Caki2 (cell line): ENCODE results near the gene MPP2. TPM values are rescaled to one million over a fixed set of nuclear protein-coding genes. Genes with fewer than 3 reads are reported as not detected.
"Not testable (repeated sequence)": the region's sequence is repeated elsewhere in the genome, so short reads cannot be mapped to it uniquely, and the experiment has no call there.

ENCODE experiments used
- DNase-seq: peaks from one replicate; pipeline ENCODE4 v3.0.0-alpha.2; 2015; ENCODE audit warnings: low read depth
- in situ Hi-C: cut with HindIII; loops from 2 replicates; pipeline ENCODE4 v1.10.0; 2016; ENCODE audit warnings: low sequenced_read_pairs, low pct_unique_long_range_greater_than_20kb, mixed read lengths
- total RNA-seq: library from RNA; depleted of rRNA; stranded (reverse); fragments of >200 nt; shearing (Covaris generic); gene quantifications from 2 replicates; pipeline ENCODE4 v1.2.3, GENCODE V29; 2014; ENCODE audit warnings: low replicate concordance; rRNA removed

MPP2 gene
- total RNA-seq, 1 experiment from 2014 or later, result 4.8 TPM

DNA sequence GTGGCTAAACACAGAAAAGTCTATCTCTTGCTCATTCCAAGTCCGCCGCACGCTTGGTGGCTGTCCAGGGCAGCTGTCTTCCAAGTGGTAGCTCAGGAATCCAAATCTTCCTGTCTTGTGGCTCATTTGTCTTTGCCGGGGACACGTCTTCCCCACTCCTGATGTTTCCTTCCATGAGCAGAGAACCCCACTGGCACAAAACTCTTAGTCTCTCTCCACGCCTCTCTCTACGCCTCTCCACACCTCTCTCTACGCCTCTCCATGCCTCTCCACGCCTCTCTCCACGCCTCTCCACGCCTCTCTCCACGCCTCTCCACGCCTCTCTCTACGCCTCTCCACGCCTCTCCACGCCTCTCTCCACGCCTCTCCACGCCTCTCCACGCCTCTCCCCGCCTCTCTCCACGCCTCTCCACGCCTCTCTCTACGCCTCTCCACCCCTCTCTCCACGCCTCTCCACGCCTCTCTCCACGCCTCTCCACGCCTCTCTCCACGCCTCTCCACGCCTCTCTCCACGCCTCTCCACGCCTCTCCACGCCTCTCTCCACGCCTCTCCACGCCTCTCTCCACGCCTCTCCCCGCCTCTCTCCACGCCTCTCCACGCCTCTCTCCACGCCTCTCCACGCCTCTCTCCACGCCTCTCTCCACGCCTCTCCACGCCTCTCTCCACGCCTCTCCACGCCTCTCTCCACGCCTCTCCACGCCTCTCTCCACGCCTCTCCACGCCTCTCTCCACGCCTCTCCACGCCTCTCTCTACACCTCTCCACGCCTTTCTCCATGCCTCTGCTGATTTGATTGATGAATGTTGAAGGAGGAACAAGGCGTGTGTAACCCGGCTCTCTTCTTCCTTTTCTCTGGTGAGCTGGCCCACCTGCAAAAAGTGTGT, 65.0 kb downstream of the MPP2 start:
- DNase-seq, in situ Hi-C loops: not testable (repeated sequence)

DNA sequence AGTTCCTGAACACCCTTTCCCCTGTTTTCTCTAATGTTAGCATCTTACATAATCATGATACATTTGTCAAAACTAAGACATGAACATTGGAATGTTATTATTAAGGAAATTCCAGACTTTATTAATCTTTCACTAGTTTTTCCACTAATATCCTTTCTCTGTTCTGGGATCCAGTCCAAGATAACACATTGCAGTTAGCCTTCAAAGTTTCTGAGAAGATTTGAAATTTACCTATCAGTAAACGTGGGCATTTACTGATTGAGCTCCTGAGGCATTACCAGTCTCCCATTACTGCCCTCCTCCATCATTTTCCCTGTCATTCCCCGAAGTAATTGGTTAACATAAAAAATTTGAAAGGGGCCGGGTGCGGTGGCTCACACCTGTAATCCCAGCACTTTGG, 66.1 kb downstream of the MPP2 start:
- in situ Hi-C loops, result no loop called here
- peak; percentile 58 for DNase-seq

DNA sequence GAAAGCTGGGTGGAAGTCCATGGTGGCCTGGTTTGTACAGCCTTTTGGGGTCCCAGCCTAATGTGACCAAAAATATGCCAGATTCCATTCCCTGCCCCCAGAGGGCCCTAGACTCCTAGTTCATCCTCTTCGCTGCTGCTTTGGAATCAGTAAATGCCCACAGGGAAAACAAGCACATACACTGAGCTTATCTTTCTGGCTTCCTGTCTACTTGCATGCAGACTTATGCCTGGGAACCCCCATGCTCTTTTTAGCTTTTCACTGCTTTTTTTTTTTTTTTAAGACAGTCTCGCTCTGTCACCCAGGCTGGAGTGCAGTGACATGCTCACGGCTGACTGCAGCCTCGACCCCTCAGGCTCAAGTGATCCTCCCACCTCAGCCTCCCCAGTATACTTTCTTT, 66.5 kb downstream of the MPP2 start:
- DNase-seq, result peak; percentile 79

DNA sequence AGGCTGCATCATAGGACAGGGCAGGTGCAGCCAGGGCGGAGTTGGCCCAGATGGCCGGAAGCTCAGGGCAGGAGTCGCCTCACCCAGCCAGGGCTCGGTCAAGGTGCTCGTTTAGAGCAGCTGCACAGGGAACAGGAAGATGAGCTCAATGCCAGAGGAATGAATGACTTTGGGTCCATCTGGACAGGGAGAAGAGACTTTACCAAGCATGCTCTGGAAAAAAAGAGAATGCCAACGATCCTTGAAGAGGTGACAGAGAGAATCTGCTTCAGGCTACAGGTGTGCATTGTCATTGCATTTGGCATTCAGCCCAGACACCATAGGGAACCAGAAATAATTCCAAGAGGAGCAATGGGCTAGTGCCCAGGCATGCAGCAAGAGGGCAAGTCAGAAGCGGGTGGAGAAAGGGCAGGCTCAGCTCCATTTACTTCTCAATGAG, 67.6 kb downstream of the MPP2 start:
- in situ Hi-C loops, result no loop called here
- peak; percentile 93 for DNase-seq

More for the DNA sequence above, 66.5 kb downstream of the MPP2 start:
- in situ Hi-C loops, result no loop called here

DNA sequence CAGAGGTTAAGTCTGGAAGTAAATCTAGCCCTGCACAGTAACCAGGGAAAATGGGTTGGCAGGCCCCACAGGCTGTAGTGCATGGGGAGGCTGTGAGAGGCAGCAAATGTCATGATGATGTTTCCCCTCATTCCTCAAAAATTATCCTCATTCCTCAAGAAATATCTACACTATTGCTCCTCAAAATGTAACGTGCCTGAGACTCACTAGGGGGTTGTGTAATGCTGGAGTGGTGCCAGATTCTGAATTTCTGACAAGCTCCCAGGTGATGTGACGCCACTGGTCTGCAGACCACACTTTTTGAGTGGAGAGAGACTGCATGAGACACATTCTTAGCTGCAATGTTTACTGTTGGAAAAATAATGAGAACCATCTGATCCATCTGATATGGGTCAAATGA, 73.2 kb downstream of the MPP2 start:
- DNase-seq, result no peak
- in situ Hi-C loops, result no loop called here

DNA sequence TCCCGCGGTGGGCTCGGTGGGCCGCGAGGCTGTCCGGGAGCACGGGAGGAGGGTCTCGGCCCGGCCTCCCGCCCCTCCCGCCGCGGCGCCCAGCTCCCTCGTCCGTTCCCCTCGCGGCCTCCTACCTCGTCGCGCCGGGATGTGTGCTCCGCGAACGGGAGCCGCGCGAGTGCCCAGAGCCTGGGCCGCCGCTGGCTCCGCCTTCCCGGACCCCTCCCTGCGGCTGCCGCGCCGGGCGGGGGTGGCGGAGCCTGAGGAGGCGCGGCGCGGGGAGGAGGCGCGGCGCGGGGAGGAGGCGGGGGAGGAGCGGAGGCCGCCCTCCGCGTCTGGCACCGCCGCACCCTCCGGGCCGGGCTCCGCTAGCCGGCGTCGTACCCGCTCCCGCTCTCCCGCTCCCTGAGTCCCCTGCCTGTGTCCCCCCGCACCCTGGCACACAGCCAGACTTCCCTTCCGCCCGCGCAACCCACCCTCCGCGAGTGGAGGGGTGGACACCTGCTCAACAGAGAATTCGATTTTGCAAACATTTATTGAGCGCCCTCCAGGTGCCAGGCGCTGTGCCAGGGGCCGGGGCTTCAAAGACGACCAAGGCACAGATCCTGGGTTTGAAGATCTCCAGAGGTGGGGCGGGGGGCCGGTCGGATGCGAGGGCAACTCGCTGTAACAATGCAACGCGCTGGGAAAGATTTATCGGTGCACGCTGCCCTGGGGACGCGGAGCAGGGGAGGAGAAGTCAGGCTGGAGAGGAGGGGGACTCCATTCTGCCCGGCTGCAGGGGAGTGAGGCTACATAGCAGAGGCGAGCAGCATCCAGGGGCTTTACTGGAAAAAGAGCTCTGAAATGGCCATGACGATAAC, 74.1 kb downstream of the MPP2 start, which contains the start of gene MPP3:
Gene MPP3 (minus strand): TSS at position 171 of the 854 bp plus-strand sequence. CDS start 1,240 bp downstream, outside the sequence.
- in situ Hi-C loops, result no loop called here
- peak; percentile 77 for DNase-seq

DNA sequence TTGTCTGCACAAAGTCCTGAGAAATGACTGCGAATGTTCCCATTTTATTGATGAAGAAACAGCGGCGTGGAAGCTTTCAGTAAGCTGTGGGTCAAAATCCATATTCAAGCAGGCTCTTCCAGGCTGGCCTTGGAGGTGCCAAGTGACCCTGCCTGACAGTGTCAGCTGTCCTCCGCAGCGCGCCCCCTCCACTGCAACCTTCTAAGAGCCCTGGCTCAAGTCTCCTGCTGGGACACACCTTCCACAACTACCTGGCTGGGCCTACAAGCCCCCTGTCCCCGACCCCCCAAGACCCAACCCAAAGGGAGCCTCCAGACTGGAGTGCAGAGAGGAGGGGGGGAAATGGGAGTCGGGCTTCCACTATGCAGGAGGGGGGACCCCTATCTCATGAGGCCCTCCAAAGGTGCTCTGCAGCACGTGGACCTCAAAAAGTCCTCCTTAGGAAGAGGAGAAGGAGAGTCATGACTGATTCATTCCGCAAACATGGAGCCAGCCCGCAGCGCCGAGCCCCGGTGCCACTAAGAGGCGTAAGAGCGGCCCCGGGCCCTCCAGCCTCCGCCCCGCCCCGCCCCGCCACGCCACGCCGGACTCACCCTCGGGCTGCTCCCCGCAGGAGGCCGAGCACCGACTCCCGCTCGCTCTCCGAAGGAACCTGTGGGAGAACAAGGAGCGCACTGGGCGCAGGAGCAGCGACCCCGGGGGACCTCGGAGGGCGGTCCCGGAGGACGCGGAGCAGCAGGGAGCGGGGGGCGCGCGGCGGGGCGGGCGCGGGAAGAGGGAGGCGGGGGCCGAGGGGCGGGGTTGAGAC, 75.0 kb downstream of the MPP2 start:
- in situ Hi-C loops, result no loop called here
- DNase-seq, result peak; percentile 60

DNA sequence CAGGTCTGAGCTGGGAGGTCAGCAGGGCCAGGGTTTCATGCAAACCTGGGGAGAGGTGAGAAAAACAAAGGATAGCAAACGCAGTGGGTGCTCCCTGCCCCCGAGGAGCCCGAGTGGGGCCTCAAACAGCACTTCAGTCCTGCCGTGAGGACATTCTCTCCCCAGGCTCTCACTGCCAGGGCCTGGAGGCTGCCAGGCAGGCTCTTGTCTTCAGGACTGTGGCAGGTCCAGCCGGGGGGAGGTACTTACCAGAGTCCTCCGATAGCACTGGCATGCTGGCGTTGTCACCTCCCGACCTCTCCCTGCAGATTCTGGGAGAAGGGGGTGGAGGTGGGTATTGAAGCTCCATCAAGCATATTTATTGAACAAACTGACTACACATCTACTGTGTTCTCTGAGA, 75.7 kb downstream of the MPP2 start:
- DNase-seq, result no peak
- in situ Hi-C loops, result no loop called here

DNA sequence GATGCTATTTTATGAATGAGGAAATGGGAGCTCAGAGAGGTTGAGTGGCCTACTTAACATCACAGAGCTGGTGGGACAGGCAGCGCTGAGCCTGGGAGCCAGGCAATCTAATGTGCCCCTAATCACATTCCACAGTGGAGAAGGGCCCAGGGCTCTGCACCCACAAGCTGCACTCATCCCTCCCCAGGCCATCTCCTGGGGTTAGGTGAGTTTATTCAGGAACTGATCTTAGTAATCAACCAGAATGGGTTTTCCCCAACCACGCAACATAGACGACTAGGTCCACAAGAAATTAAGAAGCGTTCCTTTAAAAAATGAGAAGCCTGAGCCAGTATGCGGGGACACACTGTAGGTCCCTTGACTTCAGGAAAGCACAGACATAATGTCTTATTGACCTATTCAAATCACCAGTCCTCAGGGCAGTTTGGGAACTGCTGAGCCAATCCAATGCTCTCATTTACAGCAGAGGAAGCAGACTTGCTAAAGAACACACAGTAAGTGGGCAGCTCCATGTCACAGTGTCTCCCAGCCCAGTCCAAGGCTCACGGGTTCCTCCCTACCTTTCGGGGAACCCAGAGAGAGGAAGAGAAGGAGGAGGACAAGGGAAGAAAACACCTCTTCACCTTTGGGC, 76.7 kb downstream of the MPP2 start:
- in situ Hi-C loops, result no loop called here
- no peak for DNase-seq

DNA sequence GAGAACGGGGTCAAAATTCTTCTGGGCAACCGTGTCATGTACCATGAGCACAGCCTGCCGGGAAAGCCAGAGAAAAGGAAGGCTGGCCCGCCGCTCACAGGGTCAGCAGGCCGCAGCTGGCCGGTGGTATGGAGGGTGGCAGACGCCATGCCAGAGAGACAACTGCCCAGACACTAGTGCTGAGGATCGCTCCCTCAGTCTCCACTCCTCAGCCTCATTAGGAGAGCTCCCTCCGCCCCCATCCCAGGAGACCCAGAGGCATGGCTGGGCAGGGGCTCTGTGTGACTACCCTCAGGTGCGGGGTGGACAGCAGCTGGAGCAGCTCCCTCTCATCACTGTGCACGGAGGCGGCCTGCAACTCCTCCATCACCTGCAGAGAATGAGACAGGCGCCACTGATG, 77.6 kb downstream of the MPP2 start:
- no peak for DNase-seq
- in situ Hi-C loops, result no loop called here

DNA sequence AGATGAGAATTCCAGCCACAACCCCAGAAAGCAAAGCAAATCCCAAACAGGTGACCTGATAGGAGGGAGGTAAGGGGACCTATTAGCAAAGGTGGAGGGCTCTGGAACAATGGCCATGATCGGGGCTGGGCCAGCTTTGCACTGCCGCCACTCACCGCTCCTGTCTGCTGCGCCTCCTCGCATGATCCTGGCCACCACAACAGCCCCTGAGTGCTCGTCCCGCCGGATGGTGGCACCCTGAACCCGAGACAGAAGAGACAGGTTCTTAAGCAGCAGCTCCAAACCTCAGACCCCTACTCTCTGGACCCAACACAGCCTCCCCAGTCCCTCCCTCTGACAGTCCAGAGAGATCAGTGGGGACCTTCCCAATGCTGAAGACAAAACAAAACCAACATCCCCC, 79.7 kb downstream of the MPP2 start:
- in situ Hi-C loops, result no loop called here
- DNase-seq, result no peak

DNA sequence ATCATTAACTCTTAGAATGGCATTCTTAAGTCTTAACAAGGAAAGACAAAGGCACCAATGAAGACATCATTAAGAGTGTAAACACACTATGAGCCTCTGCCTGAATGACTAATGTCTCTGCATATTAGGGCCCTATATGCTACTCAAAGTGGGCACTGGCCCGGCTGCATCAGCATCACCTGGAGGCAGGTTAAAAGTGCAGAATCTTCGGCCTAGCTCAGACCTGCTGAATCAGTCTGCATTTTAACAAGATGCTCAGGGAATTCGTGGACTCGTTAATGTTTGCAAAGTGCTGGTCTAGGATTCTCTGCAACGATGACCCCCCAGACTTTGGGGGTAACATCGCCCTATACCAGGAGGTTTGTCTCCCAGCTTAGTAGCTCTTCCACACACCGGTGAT, 81.1 kb downstream of the MPP2 start:
- in situ Hi-C loops, result no loop called here
- DNase-seq, result no peak

DNA sequence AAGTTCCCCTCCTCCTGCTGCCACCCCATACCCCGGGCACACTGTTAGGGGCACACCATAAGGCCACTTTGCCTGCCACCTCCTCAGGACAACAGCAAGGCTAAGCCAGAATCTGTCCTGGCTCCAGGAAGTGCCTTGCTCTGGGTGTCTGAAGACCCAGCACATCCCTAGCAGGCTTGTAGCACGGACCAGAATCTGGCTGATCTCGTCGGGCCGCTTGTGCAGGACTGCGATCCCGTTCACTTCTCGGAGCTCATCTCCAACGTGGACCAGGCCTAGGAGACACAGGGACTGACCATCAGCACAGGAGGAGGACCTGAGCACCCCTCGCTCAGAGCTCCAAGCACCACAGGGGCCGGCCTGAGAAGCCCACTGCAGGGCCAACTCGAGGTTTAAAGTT, 81.8 kb downstream of the MPP2 start:
- DNase-seq, result no peak
- in situ Hi-C loops, result no loop called here

Other genes starting within 250 kb of the MPP2 start
- gene MEOX1, start 245.6 kb downstream of the MPP2 start, total RNA-seq, result not detected in 2 replicates
- gene SOST, start 148.7 kb downstream of the MPP2 start, total RNA-seq, result 1.8 and 2.4 TPM in 2 replicates
- 48.7 and 54.8 TPM in 2 replicates for gene DUSP3, start 128.6 kb downstream of the MPP2 start, total RNA-seq
- gene CFAP97D1, start 127.1 kb downstream of the MPP2 start, total RNA-seq, result not detected in 2 replicates
- 10.0 and 11.6 TPM in 2 replicates for gene MPP3, start 74.4 kb downstream of the MPP2 start, total RNA-seq
- gene CD300LG, start 60.4 kb downstream of the MPP2 start, total RNA-seq, result not detected in 2 replicates
- gene PPY, start 34.9 kb upstream of the MPP2 start, total RNA-seq, result not detected in 2 replicates
- gene PYY, start 46.4 kb upstream of the MPP2 start, total RNA-seq, result not detected in 2 replicates
- gene NAGS, start 97.1 kb upstream of the MPP2 start, total RNA-seq, result 1.5 and 3.0 TPM in 2 replicates
- 98.2 and 101 TPM in 2 replicates for gene TMEM101, start 107.4 kb upstream of the MPP2 start, total RNA-seq
- gene LSM12, start 159.1 kb upstream of the MPP2 start, total RNA-seq, result 77.9 and 126 TPM in 2 replicates
- 42.4 and 50.6 TPM in 2 replicates for gene G6PC3, start 163.2 kb upstream of the MPP2 start, total RNA-seq
- gene HDAC5, start 216.1 kb upstream of the MPP2 start, total RNA-seq, result 30.9 and 38.0 TPM in 2 replicates
- 3.0 and 5.7 TPM in 2 replicates for gene HROB, start 234.4 kb upstream of the MPP2 start, total RNA-seq